ENCODE results near the gene KIF3A.

The KIF3A gene

DNA sequence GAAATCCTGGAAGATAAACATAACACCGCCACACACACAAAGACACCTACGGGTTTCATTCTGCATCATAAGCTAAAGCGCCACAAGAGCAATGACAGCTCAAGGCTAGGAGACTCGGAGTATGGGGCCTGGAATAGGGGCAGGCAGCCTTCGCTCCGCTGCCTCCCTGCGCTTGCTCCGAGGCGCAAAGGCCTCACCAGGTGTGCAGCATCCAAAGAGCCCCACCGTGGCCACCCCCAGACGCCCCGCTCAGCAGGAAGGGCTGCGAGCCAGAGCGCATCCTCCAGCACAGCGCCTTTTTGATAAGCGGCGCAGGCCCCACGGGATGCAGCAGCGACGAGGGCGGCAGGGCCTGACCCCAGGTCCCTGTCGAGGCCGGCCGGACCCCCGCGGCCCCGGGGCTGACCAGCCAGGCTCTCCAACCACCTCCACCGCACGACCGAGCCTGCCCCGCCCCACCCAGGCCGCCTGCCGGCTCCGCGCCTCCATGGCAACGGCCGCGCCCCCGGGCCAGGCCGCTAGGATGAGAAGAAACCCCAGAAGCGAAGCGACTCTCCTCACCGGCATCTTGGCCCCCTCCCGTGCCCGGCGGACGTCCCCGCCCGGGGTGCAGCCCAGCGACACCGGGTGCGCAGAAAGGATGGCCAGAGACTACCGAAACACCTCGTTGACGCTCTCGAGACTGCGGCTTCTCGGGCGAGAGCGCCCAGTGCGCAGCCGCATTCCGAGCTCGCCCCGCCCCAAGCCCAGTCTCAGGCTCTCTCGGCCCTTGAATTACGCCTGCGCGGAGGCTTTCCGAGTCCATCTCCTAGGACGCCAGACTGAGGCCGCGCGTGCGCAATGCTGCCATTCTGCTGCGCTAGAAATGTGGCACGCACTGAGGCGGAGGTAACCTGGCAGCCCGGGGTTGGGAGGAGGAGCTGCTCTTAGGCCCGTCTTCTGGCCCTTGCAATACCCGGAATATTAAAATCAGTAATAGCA lies at the start of gene KIF3A:
Gene KIF3A (minus strand): TSS at position 694 of the 981 bp plus-strand sequence. CDS start 127 bp downstream, at position 567.
- peak within 1 kb of the TSS; percentile 79 for H3K4me3 ChIP-seq (ENCODE audit: low read length)
- TF ChIP-seq, protein P1, sequence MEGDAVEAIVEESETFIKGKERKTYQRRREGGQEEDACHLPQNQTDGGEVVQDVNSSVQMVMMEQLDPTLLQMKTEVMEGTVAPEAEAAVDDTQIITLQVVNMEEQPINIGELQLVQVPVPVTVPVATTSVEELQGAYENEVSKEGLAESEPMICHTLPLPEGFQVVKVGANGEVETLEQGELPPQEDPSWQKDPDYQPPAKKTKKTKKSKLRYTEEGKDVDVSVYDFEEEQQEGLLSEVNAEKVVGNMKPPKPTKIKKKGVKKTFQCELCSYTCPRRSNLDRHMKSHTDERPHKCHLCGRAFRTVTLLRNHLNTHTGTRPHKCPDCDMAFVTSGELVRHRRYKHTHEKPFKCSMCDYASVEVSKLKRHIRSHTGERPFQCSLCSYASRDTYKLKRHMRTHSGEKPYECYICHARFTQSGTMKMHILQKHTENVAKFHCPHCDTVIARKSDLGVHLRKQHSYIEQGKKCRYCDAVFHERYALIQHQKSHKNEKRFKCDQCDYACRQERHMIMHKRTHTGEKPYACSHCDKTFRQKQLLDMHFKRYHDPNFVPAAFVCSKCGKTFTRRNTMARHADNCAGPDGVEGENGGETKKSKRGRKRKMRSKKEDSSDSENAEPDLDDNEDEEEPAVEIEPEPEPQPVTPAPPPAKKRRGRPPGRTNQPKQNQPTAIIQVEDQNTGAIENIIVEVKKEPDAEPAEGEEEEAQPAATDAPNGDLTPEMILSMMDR (IDR thresholded peaks at IDR 0.05; ENCODE audit: insufficient read depth, low read depth, low read length, missing control alignments): no peak
- DNase-seq (ENCODE audit: low read depth): peak; percentile 97

GRCh38 chr5:132787076-132787475 lies 49.7 kb upstream of the KIF3A start:
- TF ChIP-seq, protein P1 (IDR thresholded peaks at IDR 0.05; ENCODE audit: insufficient read depth, low read depth, low read length, missing control alignments): no peak
- DNase-seq (ENCODE audit: low read depth): no peak
- no peak overlapping the region for H3K4me3 ChIP-seq (ENCODE audit: low read length)

DNA sequence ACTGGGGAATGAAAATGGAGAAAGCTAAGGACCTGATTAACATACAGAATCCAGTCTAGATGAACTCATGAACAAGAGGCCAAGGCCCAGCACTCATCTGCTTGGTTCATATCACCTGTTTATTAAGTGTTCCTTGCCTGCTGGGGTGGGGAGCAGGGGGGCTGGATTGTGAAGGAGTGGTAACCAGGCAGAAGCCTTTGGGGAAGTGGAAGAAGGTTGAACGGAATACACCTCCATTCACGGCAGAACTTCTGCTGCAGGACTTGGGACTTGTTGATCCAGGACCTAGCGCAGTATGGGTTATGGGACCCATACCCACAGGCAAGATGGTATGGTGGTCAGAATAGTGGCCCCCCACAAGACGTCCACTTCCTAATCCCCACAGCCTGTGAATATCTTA lies 48.5 kb upstream of the KIF3A start:
- no peak for DNase-seq (ENCODE audit: low read depth)
- no peak overlapping the region for H3K4me3 ChIP-seq (ENCODE audit: low read length)
- TF ChIP-seq, protein P1 (IDR thresholded peaks at IDR 0.05; ENCODE audit: insufficient read depth, low read depth, low read length, missing control alignments): no peak

DNA sequence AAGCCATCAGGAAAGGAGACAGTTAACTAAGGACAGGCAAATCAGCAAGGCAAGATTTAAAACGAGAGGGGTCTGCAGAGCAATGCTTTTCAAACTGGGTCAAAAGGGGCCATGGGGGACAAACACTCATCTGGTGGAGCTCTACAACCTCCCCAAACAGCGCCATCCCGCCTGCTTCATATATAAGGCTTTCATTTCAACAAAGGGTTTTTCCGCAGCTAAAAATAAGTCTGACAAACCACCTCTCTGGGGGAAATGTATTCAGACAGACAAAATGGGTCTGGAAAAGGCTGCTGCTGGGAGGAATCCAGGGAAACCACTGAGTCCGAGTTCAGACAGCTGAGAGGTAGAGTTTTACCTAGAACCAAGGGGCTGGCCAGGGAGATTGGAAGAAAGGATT lies 48.0 kb upstream of the KIF3A start:
- no peak for DNase-seq (ENCODE audit: low read depth)
- TF ChIP-seq, protein P1 (IDR thresholded peaks at IDR 0.05; ENCODE audit: insufficient read depth, low read depth, low read length, missing control alignments): no peak
- H3K4me3 ChIP-seq (ENCODE audit: low read length): no peak overlapping the region

GRCh38 chr5:132782101-132782500 lies 44.8 kb upstream of the KIF3A start:
- TF ChIP-seq, protein P1 (IDR thresholded peaks at IDR 0.05; ENCODE audit: insufficient read depth, low read depth, low read length, missing control alignments): no peak
- peak; percentile 69 for DNase-seq (ENCODE audit: low read depth)

DNA sequence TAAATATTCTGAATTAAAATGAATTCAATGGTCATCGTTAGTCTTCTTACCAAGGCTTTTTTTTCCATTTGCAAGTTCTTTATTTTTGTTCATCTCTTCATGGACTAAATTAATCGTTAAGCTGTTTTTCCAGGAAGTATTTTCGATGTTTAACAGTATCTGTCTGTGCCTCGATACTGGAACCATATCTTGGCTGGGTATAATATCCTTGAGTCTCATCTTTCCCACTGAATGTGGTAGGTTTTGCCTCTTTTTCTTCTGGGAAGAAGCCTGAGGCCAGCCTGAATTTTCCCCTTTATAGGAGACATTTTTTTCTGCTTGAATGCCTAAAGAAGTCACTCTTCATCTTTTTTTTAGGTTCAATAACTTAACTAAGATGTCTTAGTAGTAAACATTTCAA lies 43.7 kb upstream of the KIF3A start:
- TF ChIP-seq, protein P1 (IDR thresholded peaks at IDR 0.05; ENCODE audit: insufficient read depth, low read depth, low read length, missing control alignments): no peak
- no peak for DNase-seq (ENCODE audit: low read depth)
- no peak overlapping the region for H3K4me3 ChIP-seq (ENCODE audit: low read length)

More at GRCh38 chr5:132782101-132782500, 44.8 kb upstream of the KIF3A start:
- no peak overlapping the region for H3K4me3 ChIP-seq (ENCODE audit: low read length)
